ENCODE results near the gene TRIB2. TPM values are rescaled to one million over a fixed set of nuclear protein-coding genes. Genes with fewer than 3 reads are reported as not detected.

TRIB2 gene
- total and polyA plus RNA-seq, 3 experiments from 2014 or later: 9.4 to 48.6 (median 9.6) TPM

- CTCF ChIA-PET: interaction anchor here (1.2 to 5.5 kb wide), 4 partner anchors 11 to 279 kb away, joined by 5 to 45 read pairs (median 12); partner anchors contain the start of gene TRIB2
- POLR2A ChIA-PET: interaction anchor here (3.3 kb wide), 1 partner anchor 11 kb away, joined by 27 read pairs; the partner anchor contains the start of gene TRIB2
- Histone ChIP-seq H3K36me3 (ENCODE audit: insufficient read depth, low read length) (peaks cover 46% of the 10 kb centered on the region), H3K27ac (ENCODE audit: low read depth, low read length) (peak overlapping the region; percentile 20), H3K27me3 (ENCODE audit: insufficient read depth, low read length, poor library complexity, severe bottlenecking) (no peaks in the 10 kb centered on the region), H3K4me1 (ENCODE audit: insufficient read depth, low read length) (peaks cover 80% of the 10 kb centered on the region), H3K9me3 (ENCODE audit: low read length) (no peaks in the 10 kb centered on the region), H3K4me3 (ENCODE audit: low read length) (peak overlapping the region; percentile 35)
- Mint-ChIP-seq H3K4me1 (peaks cover 88 to 99% (median 98%) of the 10 kb centered on the region in 3 donors), H3K27ac (peak overlapping the region; percentile 75 to 97 (median 90)), H3K27me3 (no peaks in the 10 kb centered on the region), H3K36me3 (peaks cover 14 to 68% (median 17%) of the 10 kb centered on the region in 3 donors), H3K9me3 (no peaks in the 10 kb centered on the region), H3K4me3 (peak overlapping the region; percentile 44 to 92 (median 73))
- DNase-seq: peak; percentile 26 to 82 (median 77)
Measured at GRCh38 chr2:12728221-12728777, 11.6 kb downstream of the TRIB2 start.

- ChIA-PET POLR2A (no interaction called here), CTCF (interaction anchor here (0.8 to 5.5 kb wide), 3 partner anchors 10 to 201 kb away, joined by 3 to 45 read pairs (median 18); partner anchors contain the start of gene TRIB2)
- Mint-ChIP-seq H3K9me3 (no peaks in the 10 kb centered on the region), H3K36me3 (peaks cover 4 to 66% (median 5%) of the 10 kb centered on the region in 3 donors), H3K27me3 (no peaks in the 10 kb centered on the region), H3K4me1 (peaks cover 83 to 96% (median 95%) of the 10 kb centered on the region in 3 donors), H3K4me3 (no peak overlapping the region), H3K27ac (peak overlapping the region in 4 of 8 donors; percentile 12 to 90 (median 32))
- H3K27ac ChIP-seq (ENCODE audit: low read depth, low read length): no peak overlapping the region
- H3K4me3 ChIP-seq (ENCODE audit: low read length): no peak overlapping the region
- peaks cover 31% of the 10 kb centered on the region for H3K36me3 ChIP-seq (ENCODE audit: insufficient read depth, low read length)
- H3K4me1 ChIP-seq (ENCODE audit: insufficient read depth, low read length): peaks cover 80% of the 10 kb centered on the region
- DNase-seq: no peak
- no peaks in the 10 kb centered on the region for H3K27me3 ChIP-seq (ENCODE audit: insufficient read depth, low read length, poor library complexity, severe bottlenecking)
- no peaks in the 10 kb centered on the region for H3K9me3 ChIP-seq (ENCODE audit: low read length)
Measured at GRCh38 chr2:12730265-12730664, 13.5 kb downstream of the TRIB2 start.

- Mint-ChIP-seq H3K27me3 (peaks cover 0 to 2% of the 10 kb centered on the region in 2 donors), H3K27ac (peak overlapping the region in 5 of 8 donors; percentile 8 to 55 (median 52)), H3K4me3 (no peak overlapping the region), H3K4me1 (peaks cover 79 to 96% (median 95%) of the 10 kb centered on the region in 3 donors), H3K36me3 (peaks cover 4 to 66% (median 6%) of the 10 kb centered on the region in 3 donors), H3K9me3 (no peaks in the 10 kb centered on the region)
- H3K4me1 ChIP-seq (ENCODE audit: insufficient read depth, low read length): peaks cover 79% of the 10 kb centered on the region
- peaks cover 27% of the 10 kb centered on the region for H3K36me3 ChIP-seq (ENCODE audit: insufficient read depth, low read length)
- no peak overlapping the region for H3K4me3 ChIP-seq (ENCODE audit: low read length)
- H3K27me3 ChIP-seq (ENCODE audit: insufficient read depth, low read length, poor library complexity, severe bottlenecking): no peaks in the 10 kb centered on the region
- DNase-seq: no peak
- H3K27ac ChIP-seq (ENCODE audit: low read depth, low read length): no peak overlapping the region
- ChIA-PET POLR2A (no interaction called here), CTCF (no interaction called here)
- H3K9me3 ChIP-seq (ENCODE audit: low read length): no peaks in the 10 kb centered on the region
Measured at GRCh38 chr2:12731701-12732280, 15.1 kb downstream of the TRIB2 start.

- Histone ChIP-seq H3K36me3 (ENCODE audit: insufficient read depth, low read length) (peaks cover 28% of the 10 kb centered on the region), H3K9me3 (ENCODE audit: low read length) (no peaks in the 10 kb centered on the region)
Measured at GRCh38 chr2:12732651-12733050, 15.9 kb downstream of the TRIB2 start.

GRCh38 chr2:12733846-12734245 lies 17.1 kb downstream of the TRIB2 start:
- Histone ChIP-seq H3K4me1 (ENCODE audit: insufficient read depth, low read length) (peaks cover 66% of the 10 kb centered on the region), H3K4me3 (ENCODE audit: low read length) (no peak overlapping the region), H3K27me3 (ENCODE audit: insufficient read depth, low read length, poor library complexity, severe bottlenecking) (no peaks in the 10 kb centered on the region), H3K36me3 (ENCODE audit: insufficient read depth, low read length) (peaks cover 39% of the 10 kb centered on the region), H3K9me3 (ENCODE audit: low read length) (no peaks in the 10 kb centered on the region), H3K27ac (ENCODE audit: low read depth, low read length) (no peak overlapping the region)
- peaks cover 9 to 82% (median 18%) of the 10 kb centered on the region in 3 donors for H3K36me3 Mint-ChIP-seq
- H3K4me1 Mint-ChIP-seq: peaks cover 71 to 95% (median 92%) of the 10 kb centered on the region in 3 donors
- no peak for DNase-seq
- no peak overlapping the region for H3K4me3 Mint-ChIP-seq
- H3K27me3 Mint-ChIP-seq: peaks cover 0 to 2% of the 10 kb centered on the region in 2 donors
- ChIA-PET POLR2A (interaction anchor here (1.4 kb wide), 1 partner anchor 16 kb away, joined by 8 read pairs; no protein-coding TSS in a partner anchor), CTCF (interaction anchor here (1.1 to 1.5 kb wide), 2 partner anchors 17 to 197 kb away, joined by 3 to 7 read pairs; partner anchors contain the start of gene TRIB2)
- peak overlapping the region in 4 of 8 donors; percentile 11 to 90 (median 38) for H3K27ac Mint-ChIP-seq
- H3K9me3 Mint-ChIP-seq: no peaks in the 10 kb centered on the region

More at GRCh38 chr2:12732651-12733050, 15.9 kb downstream of the TRIB2 start:
- H3K27ac ChIP-seq (ENCODE audit: low read depth, low read length): no peak overlapping the region
- peak overlapping the region in 1 of 7 donors; percentile 45 for H3K4me3 Mint-ChIP-seq
- peaks cover 4 to 70% (median 8%) of the 10 kb centered on the region in 3 donors for H3K36me3 Mint-ChIP-seq
- no peaks in the 10 kb centered on the region for H3K9me3 Mint-ChIP-seq
- peaks cover 78% of the 10 kb centered on the region for H3K4me1 ChIP-seq (ENCODE audit: insufficient read depth, low read length)
- no peak for DNase-seq
- H3K27me3 Mint-ChIP-seq: peaks cover 0 to 2% of the 10 kb centered on the region in 2 donors
- H3K4me1 Mint-ChIP-seq: peaks cover 75 to 96% (median 95%) of the 10 kb centered on the region in 3 donors
- H3K27ac Mint-ChIP-seq: peak overlapping the region in 7 of 8 donors; percentile 39 to 87 (median 75)
- H3K4me3 ChIP-seq (ENCODE audit: low read length): no peak overlapping the region
- ChIA-PET POLR2A (interaction anchor here (1.4 kb wide), 1 partner anchor 15 kb away, joined by 8 read pairs; no protein-coding TSS in a partner anchor), CTCF (interaction anchor here (1.1 to 1.5 kb wide), 2 partner anchors 16 to 198 kb away, joined by 3 to 7 read pairs; partner anchors contain the start of gene TRIB2)
- no peaks in the 10 kb centered on the region for H3K27me3 ChIP-seq (ENCODE audit: insufficient read depth, low read length, poor library complexity, severe bottlenecking)

GRCh38 chr2:12734914-12735654 lies 18.3 kb downstream of the TRIB2 start:
- POLR2A ChIA-PET: no interaction called here
- peaks cover 63 to 91% (median 87%) of the 10 kb centered on the region in 3 donors for H3K4me1 Mint-ChIP-seq
- Histone ChIP-seq H3K9me3 (ENCODE audit: low read length) (no peaks in the 10 kb centered on the region), H3K27ac (ENCODE audit: low read depth, low read length) (no peak overlapping the region), H3K4me3 (ENCODE audit: low read length) (no peak overlapping the region), H3K27me3 (ENCODE audit: insufficient read depth, low read length, poor library complexity, severe bottlenecking) (no peaks in the 10 kb centered on the region), H3K4me1 (ENCODE audit: insufficient read depth, low read length) (peaks cover 57% of the 10 kb centered on the region), H3K36me3 (ENCODE audit: insufficient read depth, low read length) (peaks cover 50% of the 10 kb centered on the region)
- peak overlapping the region; percentile 3 to 87 (median 70) for H3K27ac Mint-ChIP-seq
- H3K36me3 Mint-ChIP-seq: peaks cover 13 to 87% (median 25%) of the 10 kb centered on the region in 3 donors
- peaks cover 0 to 2% of the 10 kb centered on the region in 2 donors for H3K27me3 Mint-ChIP-seq
- H3K4me3 Mint-ChIP-seq: peak overlapping the region in 1 of 7 donors; percentile 13
- DNase-seq: no peak
- CTCF ChIA-PET: no interaction called here
- no peaks in the 10 kb centered on the region for H3K9me3 Mint-ChIP-seq

- no peak for DNase-seq
- POLR2A ChIA-PET: interaction anchor here (1.1 to 1.2 kb wide), 2 partner anchors 16 to 20 kb away, joined by 4 read pairs; no protein-coding TSS in a partner anchor
- Histone ChIP-seq H3K9me3 (ENCODE audit: low read length) (no peaks in the 10 kb centered on the region), H3K4me1 (ENCODE audit: insufficient read depth, low read length) (peaks cover 44% of the 10 kb centered on the region), H3K36me3 (ENCODE audit: insufficient read depth, low read length) (peaks cover 47% of the 10 kb centered on the region), H3K4me3 (ENCODE audit: low read length) (no peak overlapping the region), H3K27me3 (ENCODE audit: insufficient read depth, low read length, poor library complexity, severe bottlenecking) (no peaks in the 10 kb centered on the region), H3K27ac (ENCODE audit: low read depth, low read length) (no peak overlapping the region)
- peak overlapping the region in 7 of 8 donors; percentile 11 to 89 (median 66) for H3K27ac Mint-ChIP-seq
- peaks cover 0 to 2% of the 10 kb centered on the region in 2 donors for H3K27me3 Mint-ChIP-seq
- H3K4me3 Mint-ChIP-seq: peak overlapping the region in 4 of 7 donors; percentile 14 to 52 (median 32)
- peaks cover 46 to 80% (median 73%) of the 10 kb centered on the region in 3 donors for H3K4me1 Mint-ChIP-seq
- CTCF ChIA-PET: interaction anchor here (0.8 to 1.5 kb wide), 3 partner anchors 17 to 37 kb away, joined by 3 to 4 read pairs (median 3); partner anchors contain the start of gene TRIB2
- H3K9me3 Mint-ChIP-seq: no peaks in the 10 kb centered on the region
- peaks cover 14 to 90% (median 33%) of the 10 kb centered on the region in 3 donors for H3K36me3 Mint-ChIP-seq
Measured at GRCh38 chr2:12737297-12737696, 20.6 kb downstream of the TRIB2 start.
